OCI-M2 (cell line): ENCODE data around the gene CHPF.

Experiments used
- DNase-seq: peaks from one replicate; lab custom pipeline; 2025; ENCODE audit not compliant: unreplicated experiment; lab: John Stamatoyannopoulos, UW

CHPF gene

DNA sequence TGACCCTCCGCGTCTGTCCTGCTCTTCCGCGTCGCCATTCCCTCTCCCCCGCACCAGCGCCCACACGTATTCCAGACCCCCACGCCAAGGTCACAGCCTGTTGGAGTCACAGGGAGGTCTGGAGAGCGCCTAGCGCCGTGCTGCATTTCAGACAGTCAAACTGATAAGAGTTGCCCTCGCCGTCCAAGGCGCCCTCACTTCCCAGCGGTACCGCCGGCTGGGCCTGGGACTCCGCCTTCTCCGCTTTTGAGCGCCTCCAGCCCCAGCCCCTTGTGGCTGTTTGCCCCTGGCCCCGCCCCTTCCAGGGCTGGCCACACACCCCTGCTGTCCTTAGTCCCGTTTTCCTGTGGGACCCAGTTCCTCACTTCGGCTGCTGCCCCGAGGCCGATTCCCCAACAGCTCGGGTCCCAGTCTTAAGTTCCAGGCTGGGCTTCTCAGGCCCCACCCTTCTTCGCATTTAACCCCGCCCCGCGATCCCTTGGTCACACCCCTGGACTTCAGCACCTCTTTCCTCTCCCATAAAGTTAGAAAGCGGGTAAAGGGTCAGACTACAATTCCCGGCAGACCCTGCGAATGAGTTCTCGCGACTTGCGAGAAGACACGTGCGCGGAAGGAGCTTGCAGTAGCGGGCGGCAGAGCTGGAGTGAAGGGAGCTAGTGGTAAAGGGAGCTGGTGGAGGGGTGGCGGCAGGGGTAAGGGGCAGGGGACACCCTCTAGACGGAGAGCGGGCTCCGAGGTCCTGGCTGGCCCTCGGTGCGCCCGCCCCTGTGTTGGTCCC is 45.1 kb downstream of the CHPF start, which contains the start of gene GMPPA:
Gene GMPPA, plus strand, starts transcription at position 612 of the 778 bp plus-strand sequence. CDS start 1,085 bp downstream, outside the sequence.
- DNase-seq: peak; percentile 85

DNA sequence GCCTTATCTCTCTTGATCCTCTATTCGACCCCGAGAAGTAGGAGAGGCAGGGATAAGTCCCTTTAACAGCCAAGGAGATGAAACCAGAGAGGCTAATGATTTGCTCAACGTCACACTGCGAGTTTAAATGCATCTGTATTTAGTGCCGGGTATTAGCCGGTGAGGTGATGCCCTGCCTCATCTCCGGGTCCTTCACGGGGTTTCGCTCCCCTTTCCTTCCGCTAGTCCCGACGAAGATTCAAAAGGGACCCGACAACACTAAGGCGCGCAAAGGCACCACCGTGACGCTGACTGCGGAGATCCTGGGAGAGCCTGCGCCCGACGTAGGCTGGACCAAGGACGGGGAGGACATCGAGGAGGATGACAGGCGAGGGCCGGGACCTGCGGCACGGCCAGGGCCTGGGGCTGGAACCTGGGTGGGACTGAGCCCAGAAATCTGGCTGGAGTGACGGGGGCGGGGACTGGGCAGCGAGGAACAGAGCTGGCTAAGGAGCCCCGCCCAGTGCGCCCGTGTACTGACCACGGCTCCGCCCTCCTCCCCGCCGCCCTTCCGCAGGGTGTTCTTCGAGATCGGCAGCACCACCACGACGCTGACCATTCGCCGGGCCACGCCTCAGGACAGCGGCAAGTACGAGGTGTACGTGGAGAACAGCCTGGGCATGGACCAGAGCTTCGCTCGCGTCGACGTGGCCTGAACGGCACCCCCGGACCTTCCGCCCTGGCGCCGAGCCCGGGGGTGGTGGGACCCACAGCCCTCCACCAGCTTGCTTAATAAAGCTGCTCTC is 45.9 kb downstream of the CHPF start:
- no peak for DNase-seq

- no peak for DNase-seq
Observed at GRCh38 chr2:219496825-219497494, 46.6 kb downstream of the CHPF start.

DNA sequence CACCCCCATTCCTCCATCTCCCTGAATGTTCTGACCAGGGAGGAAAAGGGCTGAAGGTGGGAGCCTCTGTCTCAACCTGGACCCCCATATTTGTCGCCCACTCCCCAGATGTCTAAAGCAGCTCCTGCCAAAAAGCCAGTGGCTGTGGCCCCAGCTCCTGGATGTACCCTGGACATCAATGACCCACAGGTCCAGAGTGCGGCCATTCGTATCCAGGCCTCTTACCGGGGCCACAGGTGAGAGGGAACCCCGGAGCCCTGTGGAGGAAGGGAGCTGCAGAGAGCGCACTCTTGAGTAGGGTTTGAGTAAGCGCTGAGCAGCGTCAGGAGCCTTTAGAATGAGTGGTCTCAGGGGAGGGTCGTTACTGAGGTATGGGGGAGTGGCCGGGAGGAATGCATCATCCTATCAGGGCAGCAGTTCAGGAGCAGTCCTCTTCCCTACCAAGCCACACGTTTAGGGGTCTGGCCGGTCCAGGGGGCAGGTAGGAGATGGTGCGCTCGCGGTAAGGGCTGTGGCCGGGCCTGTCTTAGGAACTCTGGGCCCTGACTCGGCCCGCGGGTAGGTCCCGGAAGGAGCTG is 47.3 kb downstream of the CHPF start:
- DNase-seq: no peak

- DNase-seq: peak; percentile 21
Observed at GRCh38 chr2:219495531-219496122, 48.0 kb downstream of the CHPF start.

DNA sequence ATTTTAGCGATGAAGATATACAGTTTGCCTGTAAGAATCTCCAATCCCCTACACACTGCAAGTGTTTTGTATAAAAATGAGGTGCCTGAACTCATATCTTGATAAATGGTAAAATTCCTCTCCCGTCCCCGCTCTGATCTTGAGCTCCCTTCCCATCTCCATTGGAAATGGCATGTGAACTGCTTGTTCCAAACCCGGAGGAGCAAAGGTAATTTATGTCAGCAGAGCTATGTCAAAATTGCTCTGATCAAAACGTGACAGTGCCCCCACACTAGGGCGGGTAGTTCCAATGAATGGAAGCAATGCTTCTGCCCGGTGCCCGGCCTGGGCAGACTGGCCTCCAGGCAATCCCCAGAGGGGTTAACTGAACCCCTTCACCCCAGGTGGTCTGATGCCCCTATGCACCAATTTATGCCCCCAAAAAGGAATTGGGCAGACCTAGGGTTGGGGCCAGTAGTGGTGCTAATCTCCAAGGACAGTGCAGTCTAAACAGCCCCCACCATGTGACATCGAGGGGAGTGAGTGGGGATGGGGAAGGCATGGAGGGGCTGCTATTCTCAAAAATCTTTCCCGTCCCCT is 48.6 kb downstream of the CHPF start:
- no peak for DNase-seq

DNA sequence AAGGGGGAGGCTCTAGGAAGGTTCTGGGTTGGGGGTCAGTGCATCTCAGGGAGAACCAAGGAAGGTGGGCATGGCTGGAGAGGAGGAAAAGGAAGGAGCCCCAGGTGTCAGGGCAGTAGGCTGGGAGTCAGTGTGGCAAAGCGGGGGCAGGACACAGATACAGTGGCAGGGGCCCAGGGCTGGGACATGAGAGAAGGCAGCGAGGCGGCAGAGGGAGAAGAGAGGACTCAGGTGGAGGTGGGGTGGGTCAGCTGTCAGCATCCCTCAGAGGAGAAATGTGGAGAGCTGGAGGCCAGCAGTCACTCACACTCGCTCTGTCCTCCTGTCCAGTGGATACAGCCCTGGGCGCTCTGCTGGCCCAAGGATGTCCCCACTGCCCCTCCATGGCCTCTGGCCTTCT is 50.5 kb downstream of the CHPF start:
- no peak for DNase-seq

DNA sequence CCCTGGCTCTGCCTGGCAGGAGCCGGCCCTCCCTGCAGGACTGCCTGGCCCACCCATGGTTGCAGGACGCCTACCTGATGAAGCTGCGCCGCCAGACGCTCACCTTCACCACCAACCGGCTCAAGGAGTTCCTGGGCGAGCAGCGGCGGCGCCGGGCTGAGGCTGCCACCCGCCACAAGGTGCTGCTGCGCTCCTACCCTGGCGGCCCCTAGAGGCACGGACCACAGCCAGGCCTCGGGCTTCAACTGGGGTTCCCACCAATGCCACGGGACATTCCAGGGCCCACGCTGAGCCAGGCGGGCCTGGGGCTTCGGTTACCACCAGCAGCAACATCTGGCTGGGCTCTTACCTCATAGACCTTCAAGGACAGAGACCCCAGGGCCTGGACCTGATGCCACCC is 51.0 kb downstream of the CHPF start:
- DNase-seq: no peak

GRCh38 chr2:219491278-219491963 is 52.2 kb downstream of the CHPF start:
- DNase-seq: no peak

- DNase-seq: no peak
Observed at GRCh38 chr2:219490600-219491130, 52.9 kb downstream of the CHPF start.

DNA sequence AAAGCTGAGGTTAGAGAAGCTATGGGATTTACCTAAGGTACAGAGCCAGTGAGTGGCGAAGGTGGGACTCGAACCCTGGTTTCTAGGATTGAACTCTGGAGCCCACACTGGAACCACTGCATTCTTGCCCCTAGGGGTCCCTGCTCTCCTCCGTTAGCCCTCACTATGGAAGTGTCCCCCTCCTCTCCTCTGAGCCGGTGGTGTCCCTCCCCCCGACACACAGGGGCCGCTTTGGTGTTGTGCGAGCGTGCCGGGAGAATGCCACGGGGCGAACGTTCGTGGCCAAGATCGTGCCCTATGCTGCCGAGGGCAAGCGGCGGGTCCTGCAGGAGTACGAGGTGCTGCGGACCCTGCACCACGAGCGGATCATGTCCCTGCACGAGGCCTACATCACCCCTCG is 53.4 kb downstream of the CHPF start:
- DNase-seq: no peak

DNA sequence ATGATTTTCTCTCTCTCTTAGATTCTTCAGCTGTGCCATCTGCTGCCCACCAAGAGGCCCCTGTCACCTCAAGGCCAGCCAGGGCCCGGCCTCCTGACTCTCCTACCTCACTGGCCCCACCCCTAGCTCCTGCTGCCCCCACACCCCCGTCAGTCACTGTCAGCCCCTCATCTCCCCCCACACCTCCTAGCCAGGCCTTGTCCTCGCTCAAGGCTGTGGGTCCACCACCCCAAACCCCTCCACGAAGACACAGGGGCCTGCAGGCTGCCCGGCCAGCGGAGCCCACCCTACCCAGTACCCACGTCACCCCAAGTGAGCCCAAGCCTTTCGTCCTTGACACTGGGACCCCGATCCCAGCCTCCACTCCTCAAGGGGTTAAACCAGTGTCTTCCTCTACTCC is 54.3 kb downstream of the CHPF start:
- DNase-seq: no peak
